ENCODE measurements around the gene CCT4.

DNA sequence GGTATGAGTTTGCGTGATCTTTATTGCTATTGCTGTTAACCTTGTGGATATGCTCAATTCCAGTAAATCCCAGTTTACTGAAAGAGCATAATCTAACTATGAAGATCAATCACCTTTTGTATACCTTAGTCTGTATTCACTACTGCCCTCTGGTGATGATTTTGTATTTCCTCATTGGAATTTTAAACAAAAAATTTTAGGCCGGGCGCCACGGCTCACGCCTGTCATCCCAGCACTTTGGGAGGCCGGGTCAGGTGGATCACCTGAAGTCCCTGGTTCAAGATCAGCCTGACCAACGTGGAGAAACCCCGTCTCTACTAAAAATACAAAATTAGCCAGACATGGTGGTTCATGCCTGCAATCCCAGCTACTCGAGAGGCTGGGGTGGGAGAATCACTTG lies 22.1 kb upstream of the CCT4 start:
- TF ChIP-seq POLR2AphosphoS5 (IDR thresholded peaks at IDR 0.05; ENCODE audit: low read depth, low read length) = no peak
- TF ChIP-seq POLR2A (IDR thresholded peaks at IDR 0.05; ENCODE audit: low read depth, low read length) = no peak
- no peak for TF ChIP-seq TAF1 (IDR thresholded peaks at IDR 0.05; ENCODE audit: low read depth, low read length)

All from GM12891 (cell line).